GM15510 (cell line): ENCODE measurements around the gene MRPL32.

Experiments used
- POLR2A ChIP-seq: IDR thresholded peaks from 3 replicates; pipeline ENCODE4 v1.6.1; 2011; ENCODE audit warnings: borderline replicate concordance; ENCODE audit not compliant: insufficient read length; ENCODE audit errors: extremely low read depth

MRPL32 gene

DNA sequence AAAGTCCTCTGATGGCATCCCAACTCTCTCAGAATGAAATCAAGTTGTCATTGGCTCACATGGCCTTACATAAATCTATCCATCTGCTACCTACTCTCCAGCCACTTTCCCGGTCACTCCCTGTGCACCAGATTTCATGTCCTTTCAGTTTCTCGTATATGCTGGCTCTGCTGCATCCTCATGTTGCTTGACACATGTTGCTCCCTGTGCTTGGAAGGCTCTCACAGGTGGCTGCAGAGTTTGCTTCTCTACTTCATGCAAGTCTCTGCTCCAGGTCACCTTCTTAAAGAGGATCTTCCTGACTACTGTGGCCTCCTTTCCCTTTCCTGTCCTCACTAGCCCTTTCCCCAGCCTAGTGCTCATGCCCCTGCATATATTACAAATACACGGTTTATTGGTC is 48.3 kb downstream of the MRPL32 start:
- no peak for TF ChIP-seq POLR2A

DNA sequence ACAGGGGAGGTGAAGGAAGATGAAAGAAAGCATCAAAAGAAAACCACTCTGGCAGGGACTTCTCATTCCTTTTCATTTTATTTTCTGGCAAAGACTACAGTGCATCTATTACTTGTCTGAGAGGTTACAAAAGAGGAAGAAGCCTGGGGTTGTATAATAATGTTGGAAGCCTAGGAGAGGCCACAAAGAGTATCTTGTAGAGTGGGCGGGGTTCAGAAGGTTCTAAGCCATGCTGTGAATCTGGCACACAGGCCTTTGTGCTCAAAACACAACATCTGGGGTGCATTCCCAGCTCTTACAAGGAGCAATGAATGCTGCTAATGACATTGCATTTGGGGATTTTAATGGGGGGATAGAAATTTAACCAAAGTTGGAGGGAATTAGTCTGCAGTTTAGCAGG is 49.4 kb downstream of the MRPL32 start:
- TF ChIP-seq POLR2A = no peak

DNA sequence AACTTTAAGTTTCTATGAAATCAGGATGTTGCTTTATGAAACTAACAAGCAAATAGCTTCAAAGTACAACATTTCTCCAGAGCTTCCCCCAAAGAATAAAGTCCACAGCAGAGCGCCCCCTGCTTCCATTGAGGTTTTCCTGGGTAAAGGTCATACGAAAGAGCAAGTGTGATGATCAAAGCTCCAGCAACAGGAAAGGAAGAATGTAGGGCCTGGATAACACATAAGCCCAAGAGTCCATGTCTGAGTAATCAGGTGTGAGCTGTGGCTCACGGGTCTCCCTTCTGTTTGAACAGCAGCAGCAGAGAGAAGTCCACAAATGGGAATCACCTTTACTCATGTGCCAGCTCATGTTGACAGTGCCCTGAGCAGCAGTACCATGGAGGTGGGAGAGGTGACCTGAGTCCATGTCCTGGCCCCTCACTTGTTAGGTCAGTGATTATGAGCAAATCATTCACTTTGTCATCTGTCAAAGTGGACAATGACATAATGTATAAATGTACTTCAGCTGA is 50.5 kb downstream of the MRPL32 start:
- no peak for TF ChIP-seq POLR2A

DNA sequence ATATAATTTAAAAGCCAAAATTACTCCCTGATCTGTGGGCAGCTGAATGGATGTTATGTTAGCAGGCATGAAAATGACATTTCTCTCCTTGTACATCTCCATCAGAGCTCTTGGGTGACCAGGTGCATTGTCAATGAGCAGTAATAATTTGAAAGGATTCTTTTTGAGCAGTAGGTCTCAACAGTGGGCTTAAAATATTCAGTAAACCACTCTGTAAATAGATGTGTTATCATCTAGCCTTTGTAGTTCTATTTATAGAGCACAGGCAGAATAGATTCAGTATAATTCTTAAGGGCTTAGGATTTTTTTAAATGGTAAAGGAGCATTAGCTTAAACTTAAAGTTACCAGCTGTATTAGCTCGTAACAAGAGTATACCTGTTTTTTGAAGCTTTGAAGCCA is 52.0 kb downstream of the MRPL32 start:
- TF ChIP-seq POLR2A = no peak

DNA sequence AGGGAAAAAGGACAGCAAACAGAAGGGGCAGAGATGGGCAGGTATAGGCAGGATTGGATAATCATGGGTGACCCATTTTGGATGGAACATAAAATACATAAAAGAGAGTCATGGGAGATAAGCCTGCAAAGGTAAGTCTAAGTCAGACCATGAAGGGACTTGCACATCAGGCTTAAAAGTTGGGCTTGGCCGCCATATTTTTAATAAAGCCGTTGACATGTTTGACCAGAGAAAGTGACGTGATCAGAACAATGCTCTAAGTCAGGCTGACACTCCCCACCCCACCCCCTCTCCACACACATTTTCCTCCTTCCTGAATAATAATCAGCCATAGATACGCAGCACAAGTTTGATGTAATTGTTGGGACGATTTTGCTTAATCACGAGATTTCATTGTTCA is 54.0 kb downstream of the MRPL32 start:
- TF ChIP-seq POLR2A = no peak

DNA sequence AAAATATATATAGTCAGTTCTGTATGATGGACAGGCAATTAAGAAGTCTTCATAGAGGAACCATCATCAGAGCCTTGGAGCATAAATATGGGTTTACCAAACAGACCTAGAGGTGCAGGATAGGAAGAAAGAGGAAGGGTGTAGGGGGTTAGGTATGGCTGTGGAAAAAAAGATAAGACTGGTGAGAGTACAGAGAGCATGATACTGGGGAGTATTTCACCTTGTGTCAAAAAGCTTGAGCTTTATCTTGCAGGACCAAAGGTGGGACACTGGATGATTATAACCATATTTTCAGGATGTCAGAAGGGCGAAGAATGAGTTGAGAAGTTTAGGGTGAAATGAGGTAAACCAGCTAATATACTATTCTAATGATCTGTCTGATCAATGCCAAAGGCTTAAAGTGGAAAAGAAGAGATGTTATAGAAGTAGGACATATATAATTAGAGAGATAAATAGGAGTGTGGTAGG is 54.6 kb downstream of the MRPL32 start:
- TF ChIP-seq POLR2A = no peak
